Measurements from ENCODE around the gene KHDC1L.
"Not testable (repeated sequence)": the region's sequence is repeated elsewhere in the genome, so short reads cannot be mapped to it uniquely, and the experiment has no call there.

DNA sequence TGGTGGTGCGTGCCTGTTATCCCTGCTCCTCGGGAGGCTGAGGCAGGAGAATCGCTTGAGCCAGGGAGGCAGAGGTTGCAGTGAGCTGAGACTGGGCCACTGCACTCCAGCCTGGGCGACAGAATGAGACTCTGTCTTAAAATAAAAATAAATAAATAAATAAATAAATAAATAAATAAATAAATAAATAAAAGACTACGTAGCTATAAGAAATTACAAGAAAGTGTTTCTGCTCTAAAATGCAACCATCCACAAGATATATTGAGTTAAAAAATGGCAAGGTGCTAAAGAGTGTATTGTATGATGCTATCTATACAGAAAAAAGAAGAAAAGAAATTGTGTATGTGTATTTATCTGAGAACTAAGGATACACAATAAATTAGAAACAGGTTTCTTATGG is 29.0 kb upstream of the KHDC1L start:
- not testable (repeated sequence) for TF ChIP-seq POLR2A, EP300 (IDR thresholded peaks at IDR 0.05)
- TF ChIP-seq, protein P1, sequence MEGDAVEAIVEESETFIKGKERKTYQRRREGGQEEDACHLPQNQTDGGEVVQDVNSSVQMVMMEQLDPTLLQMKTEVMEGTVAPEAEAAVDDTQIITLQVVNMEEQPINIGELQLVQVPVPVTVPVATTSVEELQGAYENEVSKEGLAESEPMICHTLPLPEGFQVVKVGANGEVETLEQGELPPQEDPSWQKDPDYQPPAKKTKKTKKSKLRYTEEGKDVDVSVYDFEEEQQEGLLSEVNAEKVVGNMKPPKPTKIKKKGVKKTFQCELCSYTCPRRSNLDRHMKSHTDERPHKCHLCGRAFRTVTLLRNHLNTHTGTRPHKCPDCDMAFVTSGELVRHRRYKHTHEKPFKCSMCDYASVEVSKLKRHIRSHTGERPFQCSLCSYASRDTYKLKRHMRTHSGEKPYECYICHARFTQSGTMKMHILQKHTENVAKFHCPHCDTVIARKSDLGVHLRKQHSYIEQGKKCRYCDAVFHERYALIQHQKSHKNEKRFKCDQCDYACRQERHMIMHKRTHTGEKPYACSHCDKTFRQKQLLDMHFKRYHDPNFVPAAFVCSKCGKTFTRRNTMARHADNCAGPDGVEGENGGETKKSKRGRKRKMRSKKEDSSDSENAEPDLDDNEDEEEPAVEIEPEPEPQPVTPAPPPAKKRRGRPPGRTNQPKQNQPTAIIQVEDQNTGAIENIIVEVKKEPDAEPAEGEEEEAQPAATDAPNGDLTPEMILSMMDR (IDR thresholded peaks at IDR 0.05): not testable (repeated sequence)

Measured in ovary (tissue), 3 donors.